Parathyroid adenoma (tissue), 2 donors: ENCODE data around the gene CNNM2.

Experiments used
- H2AFZ ChIP-seq: fragments of 300-600 bp; sonication (generic); one replicate; pipeline ENCODE4 v1.7.0; 2017; ENCODE audit warnings: antibody characterized with exemption, mild to moderate bottlenecking
- H3K27ac ChIP-seq: fragments of 300-600 bp; sonication (generic); one replicate; pipeline ENCODE4 v1.7.0; 2017
- H3K27me3 ChIP-seq: fragments of 300-600 bp; sonication (generic); one replicate; pipeline ENCODE4 v1.7.0; 2017; ENCODE audit warnings: low read length; ENCODE audit not compliant: control insufficient read depth, insufficient read depth
- H3K36me3 ChIP-seq: fragments of 300-600 bp; sonication (generic); one replicate; pipeline ENCODE4 v1.7.0; 2017; ENCODE audit warnings: low read length; ENCODE audit not compliant: control insufficient read depth, insufficient read depth
- H3K4me1 ChIP-seq: fragments of 300-600 bp; sonication (generic); one replicate; pipeline ENCODE4 v1.7.0; 2017; ENCODE audit warnings: control low read depth
- H3K4me2 ChIP-seq: fragments of 300-600 bp; sonication (generic); one replicate; pipeline ENCODE4 v1.7.0; 2017; ENCODE audit warnings: low read length
- H3K4me3 ChIP-seq: fragments of 300-600 bp; sonication (generic); one replicate; pipeline ENCODE4 v1.7.0; 2017; ENCODE audit warnings: low read depth, low read length
- H3K79me2 ChIP-seq: fragments of 300-600 bp; sonication (generic); one replicate; pipeline ENCODE4 v1.7.0; 2017; ENCODE audit warnings: control low read depth
- H3K9ac ChIP-seq: fragments of 300-600 bp; sonication (generic); one replicate; pipeline ENCODE4 v1.7.0; 2017; ENCODE audit warnings: mild to moderate bottlenecking
- H3K9me3 ChIP-seq: fragments of 300-600 bp; sonication (generic); one replicate; pipeline ENCODE4 v1.7.0; 2017; ENCODE audit warnings: low read length; ENCODE audit not compliant: control insufficient read depth
- TF ChIP-seq, protein P1 (sequence below): fragments of 300-600 bp; sonication (generic); IDR thresholded peaks from one replicate; pipeline ENCODE4 v1.7.0; 2017; ENCODE audit warnings: antibody characterized with exemption, mild to moderate bottlenecking
- donor health status: primary hyperparathyroidism.

Gene CNNM2

DNA sequence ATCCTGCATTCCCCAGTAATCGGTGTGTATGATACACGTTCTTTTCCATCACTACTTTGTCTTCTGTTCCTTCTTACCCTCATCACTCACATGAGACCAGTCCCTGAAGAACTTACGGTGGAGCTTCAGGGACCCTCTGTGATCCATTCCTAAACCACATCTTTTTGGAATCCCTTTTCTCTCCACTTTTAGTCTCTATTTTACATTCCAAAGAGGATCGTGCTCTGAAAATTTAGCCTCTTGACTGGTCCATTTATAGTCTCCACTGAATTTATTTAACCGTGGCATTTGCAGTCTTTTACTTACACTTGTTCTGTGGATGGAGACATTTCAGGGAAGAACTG, 165.9 kb downstream of the CNNM2 start:
- Histone ChIP-seq H3K4me2 (no peak overlapping the region), H3K9ac (no peak overlapping the region), H2AFZ (no peak overlapping the region), H3K27me3 (no peaks in the 10 kb centered on the region), H3K27ac (no peak overlapping the region), H3K9me3 (no peaks in the 10 kb centered on the region), H3K79me2 (no peaks in the 10 kb centered on the region), H3K36me3 (no peaks in the 10 kb centered on the region), H3K4me1 (no peaks in the 10 kb centered on the region), H3K4me3 (no peak overlapping the region)
- TF ChIP-seq, protein P1, sequence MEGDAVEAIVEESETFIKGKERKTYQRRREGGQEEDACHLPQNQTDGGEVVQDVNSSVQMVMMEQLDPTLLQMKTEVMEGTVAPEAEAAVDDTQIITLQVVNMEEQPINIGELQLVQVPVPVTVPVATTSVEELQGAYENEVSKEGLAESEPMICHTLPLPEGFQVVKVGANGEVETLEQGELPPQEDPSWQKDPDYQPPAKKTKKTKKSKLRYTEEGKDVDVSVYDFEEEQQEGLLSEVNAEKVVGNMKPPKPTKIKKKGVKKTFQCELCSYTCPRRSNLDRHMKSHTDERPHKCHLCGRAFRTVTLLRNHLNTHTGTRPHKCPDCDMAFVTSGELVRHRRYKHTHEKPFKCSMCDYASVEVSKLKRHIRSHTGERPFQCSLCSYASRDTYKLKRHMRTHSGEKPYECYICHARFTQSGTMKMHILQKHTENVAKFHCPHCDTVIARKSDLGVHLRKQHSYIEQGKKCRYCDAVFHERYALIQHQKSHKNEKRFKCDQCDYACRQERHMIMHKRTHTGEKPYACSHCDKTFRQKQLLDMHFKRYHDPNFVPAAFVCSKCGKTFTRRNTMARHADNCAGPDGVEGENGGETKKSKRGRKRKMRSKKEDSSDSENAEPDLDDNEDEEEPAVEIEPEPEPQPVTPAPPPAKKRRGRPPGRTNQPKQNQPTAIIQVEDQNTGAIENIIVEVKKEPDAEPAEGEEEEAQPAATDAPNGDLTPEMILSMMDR: no peak

DNA sequence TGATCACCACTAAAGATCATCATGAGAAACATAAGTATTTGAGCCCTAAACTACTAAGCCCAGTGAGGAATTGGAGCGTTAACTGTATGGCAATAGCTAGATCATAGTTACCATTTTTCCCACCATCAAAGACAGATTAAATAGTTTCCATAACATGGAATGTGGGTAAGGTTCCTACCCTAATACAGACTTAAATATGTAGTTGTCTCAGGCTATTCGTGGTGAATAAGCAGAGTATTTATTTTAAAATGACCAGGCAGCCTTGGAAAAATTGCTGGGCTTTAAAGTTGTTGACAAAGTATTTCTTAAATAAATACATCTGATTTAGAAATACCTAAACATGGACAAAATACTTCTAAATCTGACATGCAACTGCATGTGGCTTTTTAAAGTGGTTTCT, 168.2 kb downstream of the CNNM2 start:
- no peaks in the 10 kb centered on the region for H3K36me3 ChIP-seq
- H3K79me2 ChIP-seq: no peaks in the 10 kb centered on the region
- no peak overlapping the region for H3K4me3 ChIP-seq
- no peak overlapping the region for H3K9ac ChIP-seq
- H2AFZ ChIP-seq: no peak overlapping the region
- H3K4me1 ChIP-seq: no peaks in the 10 kb centered on the region
- no peaks in the 10 kb centered on the region for H3K9me3 ChIP-seq
- no peaks in the 10 kb centered on the region for H3K27me3 ChIP-seq
- no peak overlapping the region for H3K27ac ChIP-seq
- no peak overlapping the region for H3K4me2 ChIP-seq
- TF ChIP-seq, protein P1: no peak

DNA sequence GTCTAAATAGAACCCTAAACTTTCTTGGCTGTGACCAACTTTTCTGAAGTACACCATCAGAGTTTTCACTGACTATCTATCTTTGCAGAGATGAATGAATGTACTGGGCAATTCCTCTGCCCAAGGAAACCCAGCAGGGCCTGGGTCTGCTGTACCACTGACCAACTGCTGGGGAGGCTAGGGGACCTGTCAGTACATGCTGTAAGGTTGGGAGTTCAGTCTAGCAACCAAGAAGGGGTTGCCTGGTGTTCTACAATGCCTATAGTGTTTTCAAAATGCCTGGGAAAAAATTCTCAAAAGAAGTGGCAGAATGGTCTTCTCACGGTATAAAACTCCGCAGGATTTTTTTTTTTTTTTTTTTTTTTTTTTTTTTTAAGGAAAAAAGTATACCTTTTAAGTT, 168.7 kb downstream of the CNNM2 start:
- H3K27ac ChIP-seq: no peak overlapping the region
- H3K4me2 ChIP-seq: no peak overlapping the region
- H3K9ac ChIP-seq: no peak overlapping the region
- TF ChIP-seq, protein P1: no peak
- H3K79me2 ChIP-seq: no peaks in the 10 kb centered on the region
- H3K4me3 ChIP-seq: no peak overlapping the region
- no peaks in the 10 kb centered on the region for H3K27me3 ChIP-seq
- H3K36me3 ChIP-seq: no peaks in the 10 kb centered on the region
- H2AFZ ChIP-seq: no peak overlapping the region
- H3K4me1 ChIP-seq: no peaks in the 10 kb centered on the region
- H3K9me3 ChIP-seq: no peaks in the 10 kb centered on the region

DNA sequence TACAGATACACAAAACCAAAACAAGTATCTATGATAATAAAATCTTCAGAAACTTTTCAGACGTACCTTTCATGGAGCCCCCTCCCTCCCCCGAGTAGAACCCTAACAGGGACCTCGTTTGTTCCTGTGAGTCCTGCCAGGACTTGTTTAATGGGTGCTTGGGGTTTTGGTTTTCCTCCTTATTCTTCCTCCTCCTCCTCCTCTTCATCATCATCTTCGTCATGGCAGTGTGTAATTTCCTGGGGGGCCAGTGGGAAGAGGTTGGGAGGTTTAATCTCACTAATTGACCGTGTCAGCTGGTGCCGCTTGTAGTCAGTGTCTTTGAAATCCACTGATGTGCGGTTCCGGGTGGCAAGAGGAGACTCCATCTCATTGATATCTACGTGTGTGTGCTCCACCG, 171.4 kb downstream of the CNNM2 start:
- Histone ChIP-seq H3K27ac (no peak overlapping the region), H3K79me2 (no peaks in the 10 kb centered on the region), H2AFZ (no peak overlapping the region), H3K9me3 (no peaks in the 10 kb centered on the region), H3K4me1 (no peaks in the 10 kb centered on the region), H3K4me2 (no peak overlapping the region), H3K27me3 (no peaks in the 10 kb centered on the region), H3K36me3 (no peaks in the 10 kb centered on the region), H3K9ac (no peak overlapping the region), H3K4me3 (no peak overlapping the region)
- TF ChIP-seq, protein P1: no peak

DNA sequence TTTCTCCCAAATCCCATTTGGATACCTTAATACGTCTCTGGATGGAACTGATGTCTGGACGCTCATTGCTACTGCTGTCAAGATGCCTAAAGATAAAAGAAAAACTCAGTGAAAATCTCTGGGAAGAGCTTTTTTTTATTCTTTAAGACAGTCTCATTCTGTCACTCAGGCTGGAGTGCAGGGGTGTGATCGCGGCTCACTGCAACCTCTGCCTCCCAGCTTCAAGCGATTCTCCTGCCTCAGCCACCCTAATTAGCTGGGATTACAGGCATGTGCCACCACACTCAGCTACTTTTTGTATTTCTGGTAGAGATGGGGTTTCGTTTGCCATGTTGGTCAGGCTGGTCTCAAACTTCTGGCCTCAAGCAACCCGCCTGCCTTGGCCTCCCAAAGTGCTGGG, 172.8 kb downstream of the CNNM2 start:
- Histone ChIP-seq H3K79me2 (no peaks in the 10 kb centered on the region), H3K9ac (no peak overlapping the region), H3K4me1 (no peaks in the 10 kb centered on the region), H3K27me3 (no peaks in the 10 kb centered on the region), H3K36me3 (no peaks in the 10 kb centered on the region), H3K9me3 (no peaks in the 10 kb centered on the region), H3K4me2 (no peak overlapping the region), H3K4me3 (no peak overlapping the region), H2AFZ (no peak overlapping the region), H3K27ac (no peak overlapping the region)
- TF ChIP-seq, protein P1: no peak
